ENCODE data around the gene SYT9. TPM values are rescaled to one million over a fixed set of nuclear protein-coding genes. Genes with fewer than 3 reads are reported as not detected.
A peak's percentile ranks its signal among the peaks of the same experiment; 100 is the strongest.

Gene SYT9
- polyA plus RNA-seq, 1 of the 3 experiments (the other 2 are of a cell fraction) = 0.10 TPM

DNA sequence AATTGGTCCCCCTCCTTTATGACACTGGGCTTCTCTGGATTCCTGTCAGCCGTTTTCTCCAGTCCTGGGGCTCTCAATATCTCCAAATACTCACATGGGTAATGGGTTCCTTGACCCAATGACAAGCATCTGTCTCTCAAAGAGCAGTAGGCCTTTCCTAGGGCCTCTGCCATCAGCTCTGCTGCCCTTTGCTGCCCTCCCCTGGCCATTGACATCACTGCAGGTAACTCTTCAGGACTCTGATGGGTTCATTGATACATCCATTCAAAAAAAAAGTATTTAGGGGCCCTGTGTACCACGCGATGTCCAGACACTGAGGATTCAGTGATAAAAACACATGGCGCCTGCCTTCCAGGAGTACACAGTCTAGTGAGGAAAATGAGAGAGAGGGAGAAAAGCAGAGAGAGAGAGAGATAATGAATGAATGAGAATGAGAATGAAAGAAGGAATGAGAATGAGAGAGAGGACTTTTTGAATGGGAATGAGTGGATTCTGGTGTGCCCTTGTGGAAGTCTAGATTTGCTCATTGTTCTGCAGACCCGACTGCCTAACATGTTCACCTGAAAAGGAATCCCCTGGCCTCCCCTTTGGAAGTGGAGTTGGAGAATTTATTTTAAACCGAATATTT lies 191.0 kb downstream of the SYT9 start:
- TF ChIP-seq CHD2 (IDR thresholded peaks at IDR 0.05; ENCODE audit: low read length, partially characterized antibody) (no peak), POLR2AphosphoS5 (IDR thresholded peaks at IDR 0.05; ENCODE audit: low read depth, low read length) (no peak), RXRA (IDR thresholded peaks at IDR 0.05; ENCODE audit: borderline replicate concordance, low read depth) (no peak), SMC3 (IDR thresholded peaks at IDR 0.05; ENCODE audit: low read depth, low read length) (peak; percentile 85), SIN3A (IDR thresholded peaks at IDR 0.05; ENCODE audit: borderline replicate concordance, low read depth, low read length) (no peak), TAF1 (IDR thresholded peaks at IDR 0.05; ENCODE audit: borderline replicate concordance, low read depth, low read length) (no peak), RAD21 (IDR thresholded peaks at IDR 0.05; ENCODE audit: low read length) (peak; percentile 94), TCF12 (IDR thresholded peaks at IDR 0.05) (no peak), MXI1 (IDR thresholded peaks at IDR 0.05; ENCODE audit: low read depth, low read length) (no peak), GABPA (IDR thresholded peaks at IDR 0.05; ENCODE audit: low read depth) (no peak)
- TF ChIP-seq, protein P1, sequence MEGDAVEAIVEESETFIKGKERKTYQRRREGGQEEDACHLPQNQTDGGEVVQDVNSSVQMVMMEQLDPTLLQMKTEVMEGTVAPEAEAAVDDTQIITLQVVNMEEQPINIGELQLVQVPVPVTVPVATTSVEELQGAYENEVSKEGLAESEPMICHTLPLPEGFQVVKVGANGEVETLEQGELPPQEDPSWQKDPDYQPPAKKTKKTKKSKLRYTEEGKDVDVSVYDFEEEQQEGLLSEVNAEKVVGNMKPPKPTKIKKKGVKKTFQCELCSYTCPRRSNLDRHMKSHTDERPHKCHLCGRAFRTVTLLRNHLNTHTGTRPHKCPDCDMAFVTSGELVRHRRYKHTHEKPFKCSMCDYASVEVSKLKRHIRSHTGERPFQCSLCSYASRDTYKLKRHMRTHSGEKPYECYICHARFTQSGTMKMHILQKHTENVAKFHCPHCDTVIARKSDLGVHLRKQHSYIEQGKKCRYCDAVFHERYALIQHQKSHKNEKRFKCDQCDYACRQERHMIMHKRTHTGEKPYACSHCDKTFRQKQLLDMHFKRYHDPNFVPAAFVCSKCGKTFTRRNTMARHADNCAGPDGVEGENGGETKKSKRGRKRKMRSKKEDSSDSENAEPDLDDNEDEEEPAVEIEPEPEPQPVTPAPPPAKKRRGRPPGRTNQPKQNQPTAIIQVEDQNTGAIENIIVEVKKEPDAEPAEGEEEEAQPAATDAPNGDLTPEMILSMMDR (IDR thresholded peaks at IDR 0.05) = peak; percentile 87
- TF ChIP-seq, protein P2, sequence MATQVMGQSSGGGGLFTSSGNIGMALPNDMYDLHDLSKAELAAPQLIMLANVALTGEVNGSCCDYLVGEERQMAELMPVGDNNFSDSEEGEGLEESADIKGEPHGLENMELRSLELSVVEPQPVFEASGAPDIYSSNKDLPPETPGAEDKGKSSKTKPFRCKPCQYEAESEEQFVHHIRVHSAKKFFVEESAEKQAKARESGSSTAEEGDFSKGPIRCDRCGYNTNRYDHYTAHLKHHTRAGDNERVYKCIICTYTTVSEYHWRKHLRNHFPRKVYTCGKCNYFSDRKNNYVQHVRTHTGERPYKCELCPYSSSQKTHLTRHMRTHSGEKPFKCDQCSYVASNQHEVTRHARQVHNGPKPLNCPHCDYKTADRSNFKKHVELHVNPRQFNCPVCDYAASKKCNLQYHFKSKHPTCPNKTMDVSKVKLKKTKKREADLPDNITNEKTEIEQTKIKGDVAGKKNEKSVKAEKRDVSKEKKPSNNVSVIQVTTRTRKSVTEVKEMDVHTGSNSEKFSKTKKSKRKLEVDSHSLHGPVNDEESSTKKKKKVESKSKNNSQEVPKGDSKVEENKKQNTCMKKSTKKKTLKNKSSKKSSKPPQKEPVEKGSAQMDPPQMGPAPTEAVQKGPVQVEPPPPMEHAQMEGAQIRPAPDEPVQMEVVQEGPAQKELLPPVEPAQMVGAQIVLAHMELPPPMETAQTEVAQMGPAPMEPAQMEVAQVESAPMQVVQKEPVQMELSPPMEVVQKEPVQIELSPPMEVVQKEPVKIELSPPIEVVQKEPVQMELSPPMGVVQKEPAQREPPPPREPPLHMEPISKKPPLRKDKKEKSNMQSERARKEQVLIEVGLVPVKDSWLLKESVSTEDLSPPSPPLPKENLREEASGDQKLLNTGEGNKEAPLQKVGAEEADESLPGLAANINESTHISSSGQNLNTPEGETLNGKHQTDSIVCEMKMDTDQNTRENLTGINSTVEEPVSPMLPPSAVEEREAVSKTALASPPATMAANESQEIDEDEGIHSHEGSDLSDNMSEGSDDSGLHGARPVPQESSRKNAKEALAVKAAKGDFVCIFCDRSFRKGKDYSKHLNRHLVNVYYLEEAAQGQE (IDR thresholded peaks at IDR 0.05; ENCODE audit: low read depth, low read length) = no peak
- TF ChIP-seq, protein P3, sequence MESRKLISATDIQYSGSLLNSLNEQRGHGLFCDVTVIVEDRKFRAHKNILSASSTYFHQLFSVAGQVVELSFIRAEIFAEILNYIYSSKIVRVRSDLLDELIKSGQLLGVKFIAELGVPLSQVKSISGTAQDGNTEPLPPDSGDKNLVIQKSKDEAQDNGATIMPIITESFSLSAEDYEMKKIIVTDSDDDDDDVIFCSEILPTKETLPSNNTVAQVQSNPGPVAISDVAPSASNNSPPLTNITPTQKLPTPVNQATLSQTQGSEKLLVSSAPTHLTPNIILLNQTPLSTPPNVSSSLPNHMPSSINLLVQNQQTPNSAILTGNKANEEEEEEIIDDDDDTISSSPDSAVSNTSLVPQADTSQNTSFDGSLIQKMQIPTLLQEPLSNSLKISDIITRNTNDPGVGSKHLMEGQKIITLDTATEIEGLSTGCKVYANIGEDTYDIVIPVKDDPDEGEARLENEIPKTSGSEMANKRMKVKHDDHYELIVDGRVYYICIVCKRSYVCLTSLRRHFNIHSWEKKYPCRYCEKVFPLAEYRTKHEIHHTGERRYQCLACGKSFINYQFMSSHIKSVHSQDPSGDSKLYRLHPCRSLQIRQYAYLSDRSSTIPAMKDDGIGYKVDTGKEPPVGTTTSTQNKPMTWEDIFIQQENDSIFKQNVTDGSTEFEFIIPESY (IDR thresholded peaks at IDR 0.05; ENCODE audit: borderline replicate concordance, low read depth) = no peak

More for the DNA sequence above, 191.0 kb downstream of the SYT9 start:
- Histone ChIP-seq H4K20me1 (ENCODE audit: insufficient read depth) (no peaks in the 10 kb centered on the region), H3K4me2 (no peak overlapping the region), H3F3A (replicated peaks; ENCODE audit: insufficient read depth) (no peaks in the 10 kb centered on the region), H3K4me1 (ENCODE audit: control insufficient read depth in 1 of 2, insufficient read depth in 2 of 2, low read depth in 1 of 2, low read length in 1 of 2) (no peaks in the 10 kb centered on the region), H3K9me2 (no peaks in the 10 kb centered on the region), H3K79me2 (ENCODE audit: insufficient read depth) (no peaks in the 10 kb centered on the region), H2AFZ (ENCODE audit: low read depth) (no peak overlapping the region), H3K9ac (no peak overlapping the region), H3K27me3 (ENCODE audit: insufficient read depth) (no peaks in the 10 kb centered on the region), H3K9me3 (no peaks in the 10 kb centered on the region), H3K36me3 (replicated peaks in 1 of 2; ENCODE audit: control insufficient read depth in 1 of 2, insufficient read depth in 2 of 2, low read length in 1 of 2) (no peaks in the 10 kb centered on the region), H3K4me3 (ENCODE audit: low read depth in 2 of 2, low read length in 1 of 2) (peak overlapping the region in 1 of 2 experiments; percentile 19; a peak in 1 of 4 replicates), H3K27ac (ENCODE audit: low read depth in 2 of 2, low read length in 1 of 2) (no peak overlapping the region)
- ChIA-PET CTCF (interaction anchor here (0.6 to 7.1 kb wide), 61 partner anchors 9 to 609 kb away, joined by 3 to 95 read pairs (median 4); no protein-coding TSS in a partner anchor), POLR2A (no interaction called here)
- WGBS (ENCODE audit: low lambda C conversion rate) = 12% methylated on average over 6 of the region's 6 CpGs
- DNase-seq = peak; percentile 67
